DOHH2 (cell line): ENCODE data around the gene OMP.

ENCODE experiments used
- CTCF ChIP-seq: fragments of 200-600 bp; sonication (generic); IDR thresholded peaks from one replicate; pipeline ENCODE4 v1.5.1; 2014; ENCODE audit warnings: antibody characterized with exemption, mild to moderate bottlenecking, low read depth, low read length; ENCODE audit not compliant: poor library complexity, severe bottlenecking
- EZH2phosphoT487 ChIP-seq: fragments of 200-600 bp; sonication (generic); IDR thresholded peaks from 2 replicates; pipeline ENCODE4 v1.6.1; 2017; ENCODE audit warnings: borderline replicate concordance, mild to moderate bottlenecking, antibody characterized with exemption, low read length, moderate library complexity, mixed read lengths

- TF ChIP-seq CTCF (no peak), EZH2phosphoT487 (no peak)
These were observed 37.7 kb downstream of the OMP start for GRCh38 chr11:77140231-77140851.
